ENCODE results near the gene PCMT1. TPM values are rescaled to one million over a fixed set of nuclear protein-coding genes. Genes with fewer than 3 reads are reported as not detected.
A peak's percentile ranks its signal among the peaks of the same experiment; 100 is the strongest.

Gene PCMT1
- total and polyA plus RNA-seq, 9 of the 15 experiments (the other 6 are each of a cell fraction or from before 2014, with no cell fraction given): 217 to 541 (median 327) TPM

- TF ChIP-seq REST (IDR thresholded peaks at IDR 0.05; ENCODE audit: borderline replicate concordance) (peak; percentile 95), REST (CRISPR knock-in tag; IDR thresholded peaks at IDR 0.05; ENCODE audit: low read depth) (peak; percentile 87), ZFX (CRISPR knock-in tag; IDR thresholded peaks at IDR 0.05) (peak; percentile 99), RFX5 (IDR thresholded peaks at IDR 0.05; ENCODE audit: low read depth, low read length) (no peak), KDM1A (IDR thresholded peaks at IDR 0.05) (no peak), SRSF1 (IDR thresholded peaks at IDR 0.05; ENCODE audit: low read depth, low read length) (no peak), ZNF324 (CRISPR knock-in tag; IDR thresholded peaks at IDR 0.05) (no peak), THRAP3 (IDR thresholded peaks at IDR 0.05; ENCODE audit: borderline replicate concordance) (no peak), RBM25 (IDR thresholded peaks at IDR 0.05; ENCODE audit: low read depth, low read length, severe bottlenecking) (no peak), DEAF1 (CRISPR knock-in tag; IDR thresholded peaks at IDR 0.05) (peak; percentile 36), BRCA1 (IDR thresholded peaks at IDR 0.05) (no peak), BRCA1 (CRISPR knock-in tag; IDR thresholded peaks at IDR 0.05) (no peak), CXXC5 (CRISPR knock-in tag; IDR thresholded peaks at IDR 0.05) (peak; percentile 93), KAT8 (IDR thresholded peaks at IDR 0.05; ENCODE audit: low read depth) (no peak), FOXJ2 (tag; IDR thresholded peaks at IDR 0.05) (no peak), GATA2 (CRISPR knock-in tag; IDR thresholded peaks at IDR 0.05) (no peak), MAX (CRISPR knock-in tag; IDR thresholded peaks at IDR 0.05) (peak; percentile 76; the same call in 1 of the 2 replicates), PCBP1 (IDR thresholded peaks at IDR 0.05; ENCODE audit: low read depth, low read length, poor library complexity, severe bottlenecking) (peak; percentile 94), ZNF778 (CRISPR knock-in tag; IDR thresholded peaks at IDR 0.05) (no peak), ZNF311 (CRISPR knock-in tag; IDR thresholded peaks at IDR 0.05) (no peak)
These were observed 31.7 kb upstream of the PCMT1 start, which contains the start of gene LATS1 (continued) for GRCh38 chr6:149717588-149718458.
